ENCODE results near the gene KHNYN.

The KHNYN gene

DNA sequence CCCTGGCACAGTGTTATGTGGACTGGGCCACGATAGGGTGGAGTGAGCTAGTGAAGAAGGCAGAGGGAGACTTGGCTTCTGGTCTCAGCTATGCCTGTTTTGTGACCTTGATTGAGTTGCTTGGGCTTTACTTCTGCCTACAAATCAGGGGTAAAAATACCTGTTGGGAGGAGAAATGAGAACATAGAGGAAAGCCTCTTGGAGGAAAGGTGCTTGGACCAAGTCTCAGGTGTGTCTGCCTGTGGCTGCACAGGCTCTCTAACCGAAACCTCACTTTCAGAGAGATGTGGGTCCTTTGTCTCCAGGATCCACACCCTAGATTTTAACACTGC, 7.9 kb downstream of the KHNYN start:
- in situ Hi-C loops (cut with HindIII; ENCODE audit: low sequenced_read_pairs): loop anchor here (10.0 kb wide), 1 partner anchor 103 kb away; the partner anchor contains the start of genes ADCY4 and RIPK3
- TF ChIP-seq, protein P1, sequence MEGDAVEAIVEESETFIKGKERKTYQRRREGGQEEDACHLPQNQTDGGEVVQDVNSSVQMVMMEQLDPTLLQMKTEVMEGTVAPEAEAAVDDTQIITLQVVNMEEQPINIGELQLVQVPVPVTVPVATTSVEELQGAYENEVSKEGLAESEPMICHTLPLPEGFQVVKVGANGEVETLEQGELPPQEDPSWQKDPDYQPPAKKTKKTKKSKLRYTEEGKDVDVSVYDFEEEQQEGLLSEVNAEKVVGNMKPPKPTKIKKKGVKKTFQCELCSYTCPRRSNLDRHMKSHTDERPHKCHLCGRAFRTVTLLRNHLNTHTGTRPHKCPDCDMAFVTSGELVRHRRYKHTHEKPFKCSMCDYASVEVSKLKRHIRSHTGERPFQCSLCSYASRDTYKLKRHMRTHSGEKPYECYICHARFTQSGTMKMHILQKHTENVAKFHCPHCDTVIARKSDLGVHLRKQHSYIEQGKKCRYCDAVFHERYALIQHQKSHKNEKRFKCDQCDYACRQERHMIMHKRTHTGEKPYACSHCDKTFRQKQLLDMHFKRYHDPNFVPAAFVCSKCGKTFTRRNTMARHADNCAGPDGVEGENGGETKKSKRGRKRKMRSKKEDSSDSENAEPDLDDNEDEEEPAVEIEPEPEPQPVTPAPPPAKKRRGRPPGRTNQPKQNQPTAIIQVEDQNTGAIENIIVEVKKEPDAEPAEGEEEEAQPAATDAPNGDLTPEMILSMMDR (IDR thresholded peaks at IDR 0.05; ENCODE audit: low read depth, low read length): no peak
- no peak for DNase-seq (ENCODE audit: low read depth, low spot score)
- H3K4me3 ChIP-seq (ENCODE audit: low read depth, low read length): no peak overlapping the region

GRCh38 chr14:24438223-24439097, 8.7 kb downstream of the KHNYN start:
- H3K4me3 ChIP-seq (ENCODE audit: low read depth, low read length): no peak overlapping the region
- DNase-seq (ENCODE audit: low read depth, low spot score): no peak
- in situ Hi-C loops (cut with HindIII; ENCODE audit: low sequenced_read_pairs): loop anchor here (10.0 kb wide), 1 partner anchor 104 kb away; the partner anchor contains the start of genes ADCY4 and RIPK3
- TF ChIP-seq, protein P1 (IDR thresholded peaks at IDR 0.05; ENCODE audit: low read depth, low read length): no peak

DNA sequence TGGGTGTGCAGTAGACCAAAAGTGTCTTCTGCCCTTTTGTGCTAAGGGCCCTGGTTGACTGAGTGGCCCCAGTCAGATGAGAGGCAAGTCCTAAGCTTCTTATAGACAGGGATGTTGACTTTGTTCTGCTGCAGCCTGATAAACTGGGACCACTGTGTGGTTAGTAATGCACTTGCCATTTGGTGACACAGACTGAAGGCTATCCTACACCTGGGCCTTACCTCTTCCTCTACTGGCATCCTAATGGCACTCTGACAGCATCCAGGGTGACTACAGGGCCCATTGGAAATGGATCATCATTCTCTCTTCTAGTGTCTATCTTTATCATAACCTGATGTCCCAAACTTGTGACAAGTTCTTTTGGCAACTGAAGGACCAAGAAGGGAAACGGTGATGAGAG, 9.5 kb downstream of the KHNYN start:
- DNase-seq (ENCODE audit: low read depth, low spot score): no peak
- TF ChIP-seq, protein P1 (IDR thresholded peaks at IDR 0.05; ENCODE audit: low read depth, low read length): no peak
- no peak overlapping the region for H3K4me3 ChIP-seq (ENCODE audit: low read depth, low read length)
- in situ Hi-C loops (cut with HindIII; ENCODE audit: low sequenced_read_pairs): loop anchor here (10.0 kb wide), 1 partner anchor 104 kb away; the partner anchor contains the start of genes ADCY4 and RIPK3

DNA sequence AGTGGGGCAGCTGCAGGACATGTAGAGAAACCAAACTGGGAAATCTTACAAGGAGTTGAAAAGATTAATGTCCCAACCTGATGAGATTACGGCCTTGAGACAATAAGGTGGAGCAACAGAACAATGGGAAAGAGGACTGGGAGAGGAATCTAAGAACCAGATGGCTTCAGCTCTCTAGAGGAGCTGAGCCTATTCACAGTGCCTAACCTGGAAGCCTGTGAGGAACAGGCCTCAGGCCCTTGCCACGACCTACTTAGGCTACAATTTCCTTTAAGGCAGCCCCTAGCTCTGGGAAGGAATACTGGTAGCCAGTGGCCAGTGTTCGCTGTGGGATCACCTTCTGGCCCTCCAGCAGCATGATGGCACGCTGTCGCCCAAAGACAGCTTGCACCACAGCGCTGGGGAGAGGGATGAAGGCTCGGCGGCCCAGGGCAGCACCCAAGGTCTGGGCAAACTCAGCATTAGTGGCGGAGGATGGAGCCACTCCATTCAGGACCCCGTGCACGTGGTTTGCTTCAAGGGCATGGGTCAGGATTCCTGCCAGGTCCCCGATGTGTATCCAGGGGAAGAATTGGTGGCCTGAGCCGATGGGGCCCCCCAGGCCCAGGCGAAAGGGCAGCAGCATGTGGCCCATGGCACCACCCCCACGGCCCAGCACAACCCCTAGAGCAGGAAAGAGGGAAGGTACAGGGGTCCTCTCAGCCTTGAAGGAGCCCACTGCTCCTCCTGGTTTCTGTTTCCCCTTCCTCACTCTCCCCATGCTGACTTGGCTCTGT, 10.3 kb downstream of the KHNYN start:
- no peak overlapping the region for H3K4me3 ChIP-seq (ENCODE audit: low read depth, low read length)
- TF ChIP-seq, protein P1 (IDR thresholded peaks at IDR 0.05; ENCODE audit: low read depth, low read length): no peak
- DNase-seq (ENCODE audit: low read depth, low spot score): no peak
- in situ Hi-C loops (cut with HindIII; ENCODE audit: low sequenced_read_pairs): loop anchor here (10.0 kb wide), 1 partner anchor 105 kb away; the partner anchor contains the start of genes ADCY4 and RIPK3

DNA sequence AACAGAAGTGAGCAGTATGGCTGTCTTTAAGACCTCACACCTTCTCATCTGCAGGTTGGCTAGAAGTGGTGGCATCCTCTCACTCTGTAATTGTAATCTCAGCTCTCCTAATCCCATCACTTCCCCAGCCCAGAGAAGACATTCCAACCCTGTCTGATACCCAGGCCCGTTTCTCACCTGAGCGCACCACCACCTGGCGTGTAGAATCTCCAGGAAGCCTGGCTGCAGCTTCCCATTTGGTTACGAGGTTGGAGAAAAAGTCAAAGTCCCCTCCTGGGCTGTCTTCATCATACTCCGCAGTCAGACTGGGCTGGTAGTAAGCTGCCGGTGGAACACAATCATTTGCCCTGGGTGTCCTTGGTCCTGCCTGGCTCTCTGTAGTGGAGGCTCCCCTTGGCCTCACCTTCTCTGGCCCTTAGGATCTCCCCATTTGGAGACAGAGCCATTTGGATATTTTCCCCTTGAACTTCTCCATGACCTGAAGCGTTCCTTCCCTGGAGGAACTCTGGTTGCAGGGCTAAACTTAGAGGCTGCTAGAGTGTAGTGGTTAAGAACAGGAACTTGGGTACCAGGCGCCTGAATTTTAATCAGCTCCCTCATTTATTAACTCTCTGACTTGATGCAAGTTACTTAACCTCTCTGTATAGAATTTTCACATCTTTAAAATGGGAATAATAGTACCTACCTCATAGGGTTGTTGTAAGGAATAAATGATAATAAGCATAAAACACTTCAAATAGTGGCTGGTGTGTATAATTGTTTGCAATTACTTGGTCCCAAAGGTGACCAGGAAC, 11.0 kb downstream of the KHNYN start:
- no peak overlapping the region for H3K4me3 ChIP-seq (ENCODE audit: low read depth, low read length)
- no peak for DNase-seq (ENCODE audit: low read depth, low spot score)
- TF ChIP-seq, protein P1 (IDR thresholded peaks at IDR 0.05; ENCODE audit: low read depth, low read length): no peak
- in situ Hi-C loops (cut with HindIII; ENCODE audit: low sequenced_read_pairs): no loop called here

DNA sequence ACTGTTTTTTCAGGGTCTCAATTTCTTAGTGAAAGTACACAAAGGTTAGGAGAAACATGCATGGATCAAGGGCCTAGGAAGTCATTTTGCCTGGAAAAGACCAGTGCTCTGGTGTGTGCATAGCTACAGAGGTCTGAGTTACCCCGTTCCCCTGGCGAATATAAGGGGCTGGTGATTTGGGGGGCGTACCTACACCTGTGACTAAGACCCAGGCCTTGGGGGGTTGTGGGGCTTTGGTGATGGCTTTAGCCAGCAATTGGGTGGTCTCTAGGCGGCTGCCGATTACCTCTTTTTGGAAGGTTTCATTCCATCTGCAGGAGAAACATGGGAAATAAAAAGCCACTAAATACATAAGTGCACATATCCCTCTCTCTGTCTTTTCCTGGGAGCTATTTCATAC, 11.7 kb downstream of the KHNYN start:
- in situ Hi-C loops (cut with HindIII; ENCODE audit: low sequenced_read_pairs): no loop called here
- TF ChIP-seq, protein P1 (IDR thresholded peaks at IDR 0.05; ENCODE audit: low read depth, low read length): no peak
- H3K4me3 ChIP-seq (ENCODE audit: low read depth, low read length): peak overlapping the region; percentile 84
- no peak for DNase-seq (ENCODE audit: low read depth, low spot score)
